Suppressor macrophage treated with lipopolysaccharide for 1 hour (primary cell): ENCODE results near the gene RNU5B-1.

Source experiments
- DNase-seq, 3 donors: peaks; one replicate each; pipeline ENCODE4 v3.0.0-alpha.2; 2020 to 2022

Gene RNU5B-1

DNA sequence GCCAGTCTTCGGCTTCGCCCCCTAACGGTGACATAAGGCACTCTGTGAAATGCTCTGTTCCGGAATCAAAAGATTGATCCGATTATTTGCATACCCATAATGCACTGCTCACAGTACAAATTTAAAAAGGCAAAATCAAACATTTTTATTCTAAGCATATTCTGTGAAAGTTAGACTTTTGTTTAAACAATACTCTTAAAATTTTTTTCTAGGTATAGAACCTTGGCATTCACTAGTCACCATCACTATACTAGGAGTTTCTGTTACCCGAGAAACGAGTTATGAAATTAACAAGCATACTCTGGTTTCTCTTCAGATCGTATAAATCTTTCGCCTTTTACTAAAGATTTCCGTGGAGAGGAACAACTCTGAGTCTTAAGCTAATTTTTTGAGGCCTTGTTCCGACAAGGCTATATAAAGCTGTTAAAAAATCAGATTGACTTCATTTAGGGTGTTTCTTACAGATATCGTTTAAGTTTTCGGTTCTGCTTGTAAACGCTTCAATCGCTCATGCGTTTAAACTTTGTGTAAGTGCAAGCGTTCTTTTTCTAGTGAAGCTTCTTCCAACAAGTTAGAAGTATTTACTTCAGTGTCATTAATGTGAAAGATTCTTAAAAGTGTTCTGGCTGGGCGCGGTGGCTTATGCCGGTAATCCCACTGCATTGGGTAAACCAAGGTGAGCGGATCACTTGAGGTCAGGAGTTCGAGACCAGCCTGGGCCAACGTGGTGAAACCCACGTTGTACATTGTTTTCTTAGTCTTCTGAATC, at the start of gene RNU5B-1:
Gene RNU5B-1, plus strand, starts transcription at position 297 of the 769 bp plus-strand sequence.
- DNase-seq, result peak; percentile 89 to 99 (median 96)

DNA sequence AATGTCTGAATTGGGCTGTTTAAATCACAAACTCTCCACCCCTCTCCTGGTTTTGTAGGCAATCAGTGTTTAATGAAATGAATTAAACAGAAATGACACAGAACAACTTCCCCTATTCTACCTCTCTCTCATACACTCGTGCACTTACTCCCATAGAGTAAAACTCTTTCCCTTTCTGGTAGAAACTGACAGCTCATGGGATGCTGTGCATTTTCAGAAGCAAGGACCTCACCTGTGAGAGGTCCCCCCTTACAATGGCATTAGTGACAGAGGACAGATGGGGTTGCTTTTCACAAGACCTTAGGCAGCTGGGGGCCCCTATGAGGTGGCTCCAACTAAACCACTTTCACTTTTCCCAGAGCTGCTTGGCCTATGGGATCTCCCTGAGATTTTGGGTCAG, 49.7 kb upstream of the RNU5B-1 start:
- no peak for DNase-seq

DNA sequence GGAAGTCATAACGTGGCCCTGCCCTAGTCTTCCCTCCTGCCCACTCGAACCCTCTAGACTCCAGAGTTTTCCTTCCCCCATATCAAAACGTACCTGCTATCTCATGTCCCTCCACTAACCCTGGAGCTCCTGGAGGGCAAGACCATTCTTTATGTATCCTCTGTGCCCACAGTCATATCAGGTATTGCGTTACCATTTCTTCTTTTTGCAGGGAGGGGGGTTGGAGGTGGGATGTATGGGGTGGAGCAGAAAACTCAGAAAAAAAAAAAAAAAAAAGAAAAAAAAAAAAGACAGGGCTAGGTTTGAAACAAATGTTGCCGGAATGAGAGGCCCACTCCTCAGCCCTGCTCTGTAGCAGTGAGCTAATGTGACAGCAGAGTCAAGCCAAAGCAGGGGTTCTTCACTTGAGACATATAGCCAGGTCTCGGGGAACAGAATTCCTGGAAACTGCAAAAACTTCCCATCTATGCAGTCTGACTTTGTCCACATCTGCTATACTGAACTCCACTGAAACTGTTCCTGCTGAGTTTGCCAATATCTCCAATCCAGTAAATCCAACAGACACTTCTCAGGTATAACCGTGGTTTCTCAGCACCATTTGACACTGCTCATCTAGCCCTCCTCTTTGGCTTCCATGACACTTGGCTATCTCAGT, 48.9 kb upstream of the RNU5B-1 start:
- no peak for DNase-seq

DNA sequence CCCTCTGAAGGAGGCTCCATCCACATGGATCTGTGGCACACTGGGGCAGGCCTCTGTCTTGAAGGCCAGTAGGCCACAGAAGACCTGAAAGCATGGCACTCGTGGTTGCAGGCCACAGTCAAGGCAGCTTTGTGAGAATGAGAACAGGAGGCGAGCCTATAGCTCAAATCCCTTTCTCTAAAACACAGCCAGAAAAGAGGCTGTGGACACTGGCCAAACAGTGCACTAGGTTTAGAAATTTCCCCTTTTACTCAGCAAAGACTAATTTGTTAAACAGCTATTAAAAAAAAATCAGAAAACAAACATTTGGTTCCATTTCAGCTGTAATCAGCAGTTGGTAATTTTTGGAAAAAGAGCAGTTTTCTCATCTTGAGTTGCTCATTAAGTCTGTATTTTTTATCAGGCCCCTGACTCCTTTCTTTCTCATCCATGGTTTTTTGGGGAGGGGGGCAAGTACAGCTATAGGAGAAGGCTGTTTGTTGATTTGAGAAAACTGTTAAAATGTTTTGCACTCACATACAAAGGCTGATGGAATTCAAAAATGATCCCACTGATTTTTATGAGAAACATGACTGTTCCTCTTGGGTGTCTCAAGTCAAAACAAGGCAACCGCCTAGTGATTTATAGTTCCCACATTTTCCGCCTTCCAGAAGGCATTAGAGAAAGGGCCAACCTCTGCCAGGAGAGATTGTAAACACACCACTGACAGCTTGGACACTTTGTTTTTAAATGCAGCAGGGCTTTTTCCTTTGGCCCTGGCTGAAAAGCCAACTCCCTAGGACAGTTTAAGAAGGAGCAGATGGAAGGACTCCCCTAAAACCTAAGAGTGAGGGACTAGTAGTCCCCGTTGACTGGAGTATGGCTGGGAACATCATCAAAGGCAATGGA, 45.9 kb upstream of the RNU5B-1 start:
- DNase-seq, result no peak

DNA sequence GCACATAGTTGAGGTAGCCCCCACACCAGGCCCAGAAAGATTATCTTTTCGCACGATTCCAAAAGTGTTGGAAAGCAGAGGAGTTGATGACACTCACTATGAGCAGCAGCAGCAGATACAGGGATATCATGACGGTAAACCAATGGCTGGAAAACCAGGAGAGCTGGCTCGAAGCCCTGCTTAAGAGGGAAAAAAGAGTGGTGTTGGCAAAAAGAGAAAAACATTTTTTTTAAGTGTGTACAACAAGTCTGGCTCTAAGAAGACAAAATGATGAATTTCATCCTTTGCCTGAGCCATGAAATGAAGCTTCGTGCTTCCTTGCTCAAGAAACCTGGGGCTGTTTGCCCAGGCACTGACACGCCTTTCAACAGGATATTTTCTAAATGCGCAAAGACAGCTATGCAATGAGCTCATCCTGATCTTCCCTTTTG, 45.1 kb upstream of the RNU5B-1 start:
- DNase-seq, result no peak

DNA sequence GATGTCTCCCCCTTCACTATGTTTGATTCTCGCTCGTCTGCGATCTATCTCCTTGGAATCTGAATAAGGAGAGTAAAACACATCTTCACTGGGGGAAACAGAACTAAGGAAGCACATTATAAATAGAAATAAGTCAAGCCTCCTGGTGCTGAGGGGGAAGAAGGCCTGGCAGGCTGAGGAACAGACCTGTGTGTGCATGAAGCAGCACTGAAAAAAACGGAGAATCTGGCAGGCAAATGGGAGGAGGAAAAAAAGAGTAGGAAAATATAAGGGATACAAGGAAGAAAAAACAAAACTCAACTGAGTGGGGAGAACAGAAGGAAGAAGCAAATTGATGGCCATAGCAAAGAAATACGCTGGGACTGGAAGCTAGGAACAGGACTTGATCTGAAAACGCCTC, 43.5 kb upstream of the RNU5B-1 start:
- no peak for DNase-seq

DNA sequence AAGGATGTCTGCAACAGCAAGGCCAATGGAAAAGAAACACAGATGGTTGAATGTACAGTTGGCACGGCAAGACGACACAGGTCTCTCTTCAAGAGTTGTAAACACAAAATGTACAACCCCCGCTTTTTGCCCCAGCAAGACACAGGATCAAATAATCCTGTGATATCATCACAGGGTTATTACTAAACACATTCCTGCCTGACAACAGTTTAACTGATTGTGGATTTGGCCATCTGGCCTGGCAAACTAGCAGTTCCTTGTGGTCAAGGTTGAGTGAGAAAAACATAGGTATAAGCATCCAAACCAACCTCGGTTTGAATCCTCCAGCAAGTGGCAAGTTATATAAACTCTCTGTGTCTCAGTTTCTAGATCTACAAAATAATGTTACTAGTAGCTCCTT, 41.2 kb upstream of the RNU5B-1 start:
- DNase-seq, result no peak

DNA sequence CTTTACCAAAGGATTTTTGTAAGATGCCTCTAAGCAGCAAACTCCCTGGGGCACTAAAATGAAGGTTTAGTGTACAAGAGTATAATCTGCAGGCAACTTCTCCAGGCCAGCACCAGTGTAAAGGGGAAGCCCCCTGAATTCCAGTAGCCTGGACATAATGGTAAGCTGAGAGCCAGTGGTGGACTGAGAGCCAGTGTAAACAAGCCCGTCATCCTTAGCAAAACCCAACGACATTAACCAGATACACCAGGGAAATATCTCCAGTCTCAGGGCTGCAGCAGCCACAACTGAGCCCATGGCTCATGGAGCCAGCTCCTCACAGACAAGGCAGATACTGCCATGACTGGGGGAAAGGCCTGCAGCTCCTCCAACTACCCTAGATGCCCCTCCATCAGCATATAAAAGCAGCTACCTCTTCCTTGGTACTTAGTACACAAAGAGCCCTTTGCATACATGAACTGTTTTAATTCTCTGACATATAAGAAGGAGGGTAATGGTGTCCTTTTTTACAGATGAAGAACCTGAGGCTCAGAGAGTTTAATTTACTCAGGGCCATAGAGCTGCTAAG, 39.5 kb upstream of the RNU5B-1 start:
- no peak for DNase-seq

DNA sequence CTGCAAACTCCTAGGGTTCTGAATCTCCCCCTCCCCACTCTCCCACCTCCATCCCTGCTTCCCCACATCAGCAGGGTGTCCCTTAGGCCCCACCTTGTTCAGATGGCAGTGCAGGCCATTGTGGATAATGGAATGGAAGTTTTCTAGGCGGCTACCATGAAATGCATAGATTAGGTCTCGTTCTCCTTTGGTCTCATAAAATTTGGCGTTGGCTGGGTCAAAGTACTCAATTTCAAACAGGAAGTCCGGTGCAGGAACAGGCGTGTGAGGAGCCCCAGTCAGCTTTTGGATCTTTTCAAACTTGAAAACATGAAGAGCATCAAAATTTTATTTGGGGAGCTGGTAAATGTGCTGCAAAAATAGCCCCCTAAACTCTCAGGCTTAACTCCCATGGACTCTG, 38.0 kb upstream of the RNU5B-1 start:
- no peak for DNase-seq

DNA sequence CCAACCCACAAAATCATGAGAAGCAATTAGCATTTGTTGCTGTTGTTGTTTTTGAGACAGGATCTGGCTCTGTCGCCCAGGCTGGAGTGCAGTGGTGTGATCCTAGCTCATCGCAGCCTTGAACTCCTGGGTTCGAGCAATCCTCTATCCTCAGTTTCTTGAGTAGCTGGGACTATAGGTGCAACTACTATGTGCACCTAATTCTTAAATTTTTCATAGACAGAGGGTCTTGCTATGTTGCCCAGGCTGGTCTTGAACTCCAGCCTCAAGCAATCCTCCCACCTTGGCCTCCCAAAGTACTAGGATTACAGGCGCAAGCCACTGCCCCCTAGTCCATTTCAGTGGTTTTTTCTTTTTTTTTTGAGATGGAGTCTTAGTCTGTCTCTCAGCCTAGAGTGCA, 36.1 kb upstream of the RNU5B-1 start:
- DNase-seq, result no peak

DNA sequence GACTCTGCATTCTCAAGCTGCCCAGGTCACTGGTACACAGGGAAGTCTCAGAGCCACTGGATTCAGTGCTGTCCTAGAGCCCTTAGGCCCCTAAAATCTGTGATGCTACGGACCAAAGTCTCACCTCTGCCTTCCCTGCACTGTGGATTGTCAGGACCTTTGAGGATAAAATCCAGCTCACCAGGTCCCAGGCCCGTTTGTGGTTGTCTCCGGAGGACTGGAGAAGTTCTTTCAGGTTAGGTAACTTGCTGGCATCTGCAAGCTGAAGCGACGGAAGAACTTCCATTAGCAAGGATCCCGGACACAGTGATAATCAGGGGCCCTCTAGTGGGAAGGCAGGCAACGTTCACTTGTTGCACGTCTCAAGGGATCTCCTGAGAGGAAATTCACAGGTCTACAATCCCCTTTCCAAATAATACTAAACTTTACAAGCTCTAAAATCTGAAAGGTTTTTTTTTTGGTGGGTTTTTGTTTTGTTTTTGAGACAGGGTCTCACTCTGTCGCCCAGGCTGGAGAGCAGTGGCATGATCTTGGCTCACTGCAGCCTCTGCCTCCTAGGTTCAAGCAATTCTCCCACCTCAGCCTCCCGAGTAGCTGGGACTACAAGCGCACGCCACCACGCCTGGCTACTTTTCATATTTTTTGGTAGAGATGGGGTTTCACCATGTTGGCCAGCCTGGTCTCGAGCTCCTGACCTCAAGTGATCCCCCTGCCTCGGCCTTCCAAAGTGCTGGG, 33.5 kb upstream of the RNU5B-1 start:
- DNase-seq, result peak; percentile 61 to 70 (median 66)

DNA sequence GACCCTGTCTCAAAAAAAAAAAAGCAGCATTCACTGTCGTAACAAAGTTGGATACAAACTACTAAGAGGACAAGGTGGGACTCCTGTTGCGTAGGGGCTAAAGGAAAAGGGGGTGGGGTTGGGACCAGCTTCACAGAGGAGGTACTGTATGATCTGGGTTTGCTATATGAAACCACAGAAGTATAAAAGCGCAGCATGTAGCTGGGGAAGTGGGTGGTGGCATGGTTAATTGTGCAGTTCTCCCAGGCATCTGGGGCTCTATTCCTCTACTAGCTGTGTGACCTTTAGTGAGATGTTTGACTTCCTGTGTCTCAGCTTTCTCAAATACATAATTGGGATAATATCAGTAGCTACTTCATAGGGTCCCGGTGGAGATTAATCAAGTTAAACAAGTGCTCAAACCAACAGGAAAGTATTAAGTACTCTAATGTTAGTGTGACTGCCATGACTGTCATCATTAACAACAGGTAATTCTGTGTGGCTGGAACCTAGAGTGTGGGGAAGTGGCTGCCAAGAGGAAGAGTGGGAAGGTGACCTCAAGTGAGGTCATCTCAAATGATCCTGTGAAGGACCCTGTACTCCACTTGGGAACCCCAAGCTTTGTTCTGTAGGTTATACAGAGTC, 29.3 kb upstream of the RNU5B-1 start:
- DNase-seq, result peak in 1 of 3 donors; percentile 15

DNA sequence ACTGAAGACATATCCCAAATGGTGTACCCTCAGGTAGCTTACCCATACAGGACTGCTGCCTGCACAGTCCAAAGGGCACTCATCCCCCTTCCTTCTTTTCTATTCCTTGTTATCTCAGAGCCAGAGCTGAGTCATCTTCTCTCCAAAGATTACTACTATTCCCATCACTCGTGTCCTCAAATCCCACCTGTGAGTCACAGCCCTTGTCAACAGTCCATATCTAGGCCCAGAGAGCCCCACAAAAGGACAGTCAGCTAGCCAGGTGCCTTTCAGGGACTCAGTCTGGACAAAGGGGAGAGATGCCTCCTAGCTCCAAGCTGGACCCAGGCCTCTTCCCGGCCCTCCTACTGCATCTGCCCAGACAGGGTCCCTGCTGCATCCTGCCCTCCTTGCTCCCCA, 28.8 kb upstream of the RNU5B-1 start:
- DNase-seq, result no peak

DNA sequence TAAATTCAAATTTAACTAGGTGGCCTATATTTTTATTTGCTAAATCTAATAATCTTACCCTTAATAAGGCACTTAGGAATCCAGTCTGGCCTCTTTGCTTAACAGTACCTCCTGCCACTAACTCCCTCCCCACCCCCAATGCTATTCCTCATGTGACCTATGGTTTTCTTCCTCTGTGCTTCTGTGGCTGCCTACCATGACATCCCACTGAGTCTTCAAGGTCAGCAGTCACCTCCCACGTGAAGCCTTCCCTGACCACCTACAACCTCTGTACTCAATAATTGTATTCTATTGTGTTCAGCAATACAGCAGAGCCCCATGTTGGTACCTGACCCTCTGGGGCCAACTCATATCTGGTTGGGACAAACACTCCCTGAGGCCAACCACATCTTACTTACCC, 27.5 kb upstream of the RNU5B-1 start:
- DNase-seq, result peak in 2 of 3 donors; percentile 26 to 31

DNA sequence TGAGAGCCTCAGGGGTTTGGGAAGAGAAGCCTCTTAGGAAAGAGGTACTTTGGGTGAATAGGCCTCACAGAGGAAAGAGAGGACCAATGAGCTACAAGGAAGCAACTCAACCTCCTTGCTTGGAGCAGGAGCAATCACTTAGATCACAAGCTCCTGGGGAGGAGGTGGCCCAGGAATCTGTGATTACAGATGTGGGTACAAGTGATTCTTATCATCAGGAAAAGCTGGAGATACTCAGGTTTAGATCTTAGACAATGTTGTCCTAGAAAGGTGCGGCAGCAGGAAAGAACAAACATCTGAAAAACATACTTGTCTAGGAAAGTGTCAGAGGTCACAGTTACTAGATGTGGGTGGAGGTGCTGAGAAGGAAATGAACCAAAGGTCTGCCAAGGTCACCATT, 26.0 kb upstream of the RNU5B-1 start:
- no peak for DNase-seq

DNA sequence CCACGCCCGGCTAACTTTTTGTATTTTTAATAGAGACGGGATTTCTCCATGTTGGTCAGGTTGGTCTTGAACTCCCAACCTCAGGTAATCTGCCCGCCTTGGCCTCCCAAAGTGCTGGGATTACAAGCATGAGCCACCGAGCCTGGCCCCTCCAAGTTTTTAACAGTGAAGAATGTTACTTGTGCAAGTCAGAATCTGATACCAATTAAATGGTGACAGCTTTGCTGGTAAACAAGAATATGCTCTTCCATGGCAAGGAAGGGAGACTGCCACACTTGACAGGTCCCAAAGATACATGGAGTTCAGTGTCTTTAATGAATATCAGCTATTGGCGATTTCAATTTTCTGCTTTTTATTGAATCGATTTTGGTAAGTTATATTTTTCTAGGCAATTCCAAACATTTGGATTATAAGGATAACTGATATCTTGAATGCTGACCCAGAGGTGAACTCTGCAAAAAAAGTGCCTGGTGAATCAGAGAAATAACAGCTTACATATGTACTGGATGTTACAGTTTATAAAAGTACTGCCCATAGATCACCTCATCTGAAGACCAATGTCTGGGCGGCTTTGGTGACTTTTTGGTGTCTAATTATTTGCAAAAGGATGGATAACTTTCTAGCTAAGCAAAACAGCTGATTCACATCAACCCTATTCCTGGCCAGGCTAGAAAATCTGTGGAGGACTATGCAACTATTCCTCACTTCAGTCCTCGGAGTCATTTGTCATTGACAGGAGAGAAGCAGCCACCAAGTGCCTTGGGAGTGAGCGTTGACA, 19.0 kb upstream of the RNU5B-1 start:
- no peak for DNase-seq

DNA sequence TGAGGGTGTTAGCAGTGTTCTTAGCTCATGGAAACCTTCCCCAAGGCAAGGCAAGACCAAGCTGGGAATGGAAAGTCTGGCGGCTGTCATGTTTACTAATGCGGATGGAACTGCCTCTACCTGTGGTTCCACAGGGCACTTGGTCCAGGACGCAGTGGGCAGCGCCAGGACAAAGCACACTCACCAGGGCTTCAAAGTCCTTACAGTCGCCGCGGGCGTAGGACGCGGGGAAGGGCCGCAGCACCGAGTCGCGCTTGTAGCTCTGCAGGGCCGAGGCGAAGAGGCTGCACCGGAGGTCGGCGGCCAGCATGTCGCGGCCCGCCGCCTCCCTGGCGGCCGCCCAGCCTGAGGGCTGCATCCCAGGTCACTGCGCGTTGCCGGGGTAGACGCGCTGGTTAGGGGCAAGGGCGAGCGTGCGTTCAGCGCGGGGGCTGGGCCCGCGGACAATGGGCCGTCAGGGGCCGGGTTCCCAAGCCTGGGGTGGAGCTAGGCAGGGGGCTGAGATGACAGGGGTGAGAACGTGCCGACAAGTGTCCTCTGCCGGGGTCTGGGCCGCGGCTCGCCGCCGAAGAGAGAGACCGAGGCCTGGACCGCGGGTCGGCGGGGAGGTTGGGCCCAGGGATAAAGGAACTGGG, 18.3 kb upstream of the RNU5B-1 start:
- DNase-seq, result peak in 1 of 3 donors; percentile 45

DNA sequence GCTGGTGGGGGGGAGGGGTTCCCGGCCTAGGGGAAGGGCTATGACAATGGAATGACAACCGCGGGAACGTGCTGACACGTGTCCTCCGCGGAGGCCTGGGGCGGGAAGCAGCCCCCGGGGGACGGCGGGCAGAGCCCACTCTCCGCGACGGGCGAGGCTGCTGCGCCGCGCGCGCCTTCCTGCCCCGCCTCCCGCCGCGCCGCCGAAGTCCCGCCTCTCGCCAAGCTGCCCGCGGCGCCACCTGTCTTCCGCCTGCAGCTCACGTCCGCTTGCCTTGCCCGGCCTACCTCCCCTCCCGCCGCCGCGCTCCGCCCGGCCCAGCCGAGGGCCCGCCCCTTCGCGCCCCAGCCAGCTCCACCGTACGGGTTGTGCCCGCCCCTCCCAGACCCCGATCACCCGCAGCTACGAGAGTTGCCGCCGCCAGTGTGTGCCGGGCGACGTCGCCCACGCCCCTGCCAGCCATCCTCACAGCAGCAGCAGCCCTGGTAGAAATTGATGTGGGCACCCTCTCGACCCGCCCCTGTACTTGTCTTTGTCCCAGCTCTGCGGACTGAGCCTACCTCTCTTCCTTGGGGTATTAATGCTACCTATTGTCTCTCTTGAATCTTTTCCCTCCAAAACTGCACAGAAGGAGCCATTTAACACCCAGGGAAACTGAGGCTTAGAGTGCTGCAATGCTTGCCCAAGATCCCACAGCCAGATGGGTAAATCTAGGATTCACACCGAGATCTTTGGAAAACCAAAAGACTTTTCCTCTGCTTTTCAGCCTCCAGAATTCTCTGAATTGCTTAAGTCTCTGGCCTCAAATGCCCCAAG, 17.6 kb upstream of the RNU5B-1 start, which contains the start of gene PARP16:
Gene PARP16, minus strand, starts transcription at position 180 of the 816 bp plus-strand sequence. CDS start 457 bp downstream, outside the sequence.
- peak; percentile 58 to 89 (median 75) for DNase-seq

DNA sequence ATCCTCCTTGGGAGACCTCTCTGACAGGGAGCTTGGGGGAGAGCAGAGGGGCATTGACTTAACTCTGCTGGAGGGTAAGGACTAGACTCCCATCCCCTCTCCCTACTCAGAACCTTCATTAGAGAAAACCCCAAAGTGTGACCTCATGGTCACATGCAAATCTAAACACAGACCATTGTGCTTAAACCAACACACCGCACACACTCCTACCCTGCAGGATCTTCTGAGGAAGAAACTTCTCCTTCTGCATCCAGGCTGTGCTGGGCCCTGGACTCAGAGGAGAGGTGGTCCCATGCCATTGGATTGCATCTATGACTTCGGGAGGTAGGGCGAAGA, 17.0 kb upstream of the RNU5B-1 start:
- DNase-seq, result peak; percentile 81 to 82 (median 81)
